ENCODE measurements around the gene ABHD10.

- no peak for TF ChIP-seq CTCF (IDR thresholded peaks at IDR 0.05 in 8 of 11, conservative IDR thresholded peaks at IDR 0.05 in 3 of 11)
- no peak for TF ChIP-seq POLR2A (IDR thresholded peaks at IDR 0.05)
- TF ChIP-seq POLR2AphosphoS5 (IDR thresholded peaks at IDR 0.05): no peak
These were observed 22.4 kb upstream of the ABHD10 start for GRCh38 chr3:111956449-111956848.
